Smooth muscle cell (in vitro differentiated cells): ENCODE data around the gene ARL14EP. TPM values are rescaled to one million over a fixed set of nuclear protein-coding genes. Genes with fewer than 3 reads are reported as not detected.

Source experiments
- DNase-seq: peaks from one replicate; lab custom pipeline; 2025; ENCODE audit not compliant: unreplicated experiment; lab: John Stamatoyannopoulos, UW
- H2AFZ ChIP-seq: fragments of 200-600 bp; sonication (generic); 2 replicates; pipeline ENCODE4 v1.6.0; 2016; ENCODE audit warnings: antibody characterized with exemption, low read depth, mild to moderate bottlenecking
- H3F3A ChIP-seq: fragments of 200-600 bp; sonication (generic); 2 replicates; pipeline ENCODE4 v1.6.0; 2017; ENCODE audit warnings: antibody characterized with exemption, low read depth
- H3K27ac ChIP-seq: fragments of 200-600 bp; sonication (generic); 2 replicates; pipeline ENCODE4 v1.5.1; 2016; ENCODE audit warnings: low read depth, mild to moderate bottlenecking
- H3K27me3 ChIP-seq: fragments of 200-600 bp; sonication (generic); 2 replicates; pipeline ENCODE4 v1.6.1; 2016; ENCODE audit warnings: low read depth, mild to moderate bottlenecking
- H3K36me3 ChIP-seq: fragments of 200-600 bp; sonication (generic); 2 replicates; pipeline ENCODE4 v1.5.1; 2016; ENCODE audit warnings: low read depth
- H3K4me1 ChIP-seq: fragments of 200-600 bp; sonication (generic); 2 replicates; pipeline ENCODE4 v1.5.1; 2016; ENCODE audit warnings: low read depth
- H3K4me2 ChIP-seq: fragments of 200-600 bp; sonication (generic); 2 replicates; pipeline ENCODE4 v1.6.0; 2016; ENCODE audit warnings: mild to moderate bottlenecking
- H3K4me3 ChIP-seq: fragments of 200-600 bp; sonication (generic); 2 replicates; pipeline ENCODE4 v1.5.1; 2016; ENCODE audit warnings: mild to moderate bottlenecking
- H3K79me2 ChIP-seq: fragments of 200-600 bp; sonication (generic); 2 replicates; pipeline ENCODE4 v1.6.0; 2016; ENCODE audit warnings: low read depth, mild to moderate bottlenecking
- H3K9ac ChIP-seq: fragments of 200-600 bp; sonication (generic); 2 replicates; pipeline ENCODE4 v1.6.0; 2016; ENCODE audit warnings: low read depth
- H3K9me3 ChIP-seq: fragments of 200-600 bp; sonication (generic); replicated peaks from 2 replicates; pipeline ENCODE4 v1.5.1; 2016; ENCODE audit warnings: low read depth
- H4K20me1 ChIP-seq: fragments of 200-600 bp; sonication (generic); 2 replicates; pipeline ENCODE4 v1.6.0; 2016; ENCODE audit warnings: low read depth
- WGBS: methylation state at CpG from one replicate; pipeline ENCODE4 v1.1.7; 2016; ENCODE audit warnings: low lambda C conversion rate; 5-methylcytosine and 5-hydroxymethylcytosine counted together
- polyA plus RNA-seq: library from polyadenylated mRNA; unstranded; fragments of >200 nt; fragmentation: Nextera tagmentation; extraction: Ambion mirVana; gene quantifications from 2 replicates; pipeline ENCODE4 v1.2.1, GENCODE V29; 2016
- total RNA-seq: library from RNA; depleted of rRNA; stranded (reverse); fragments of >200 nt; gene quantifications from 2 replicates; pipeline ENCODE4 v1.2.3, GENCODE V29; 2014
- TF ChIP-seq, protein P1 (sequence below): fragments of 200-600 bp; sonication (generic); IDR thresholded peaks from 2 replicates; pipeline ENCODE4 v1.5.1; 2017; ENCODE audit warnings: borderline replicate concordance, mild to moderate bottlenecking, antibody characterized with exemption; ENCODE audit not compliant: insufficient read depth, poor library complexity, severe bottlenecking

Gene ARL14EP
- total and polyA plus RNA-seq, 2 experiments from 2014 or later = 19.7 to 20.7 TPM

DNA sequence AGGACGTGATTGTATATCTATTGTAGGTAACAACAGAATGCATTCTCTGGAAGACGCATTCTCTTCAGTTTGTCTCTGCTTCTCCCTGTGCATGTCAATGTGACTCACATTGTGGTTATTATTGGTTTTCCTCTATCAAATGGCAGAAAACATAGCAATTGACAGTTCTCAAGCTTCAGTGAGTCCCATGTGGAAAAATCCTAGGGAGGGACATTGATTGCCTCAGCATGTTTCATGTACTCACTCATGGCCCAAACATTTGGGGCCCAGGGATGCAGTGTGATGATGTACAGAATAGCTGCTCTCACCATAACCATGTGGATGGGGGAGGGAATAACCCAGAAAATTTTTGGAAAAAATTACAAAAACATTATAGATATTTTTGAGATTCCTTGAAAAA is 9.3 kb upstream of the ARL14EP start:
- Histone ChIP-seq H3F3A (no peaks in the 10 kb centered on the region), H3K4me2 (no peak overlapping the region), H3K27ac (no peak overlapping the region), H3K4me1 (no peaks in the 10 kb centered on the region), H3K9me3 (no peaks in the 10 kb centered on the region), H2AFZ (no peak overlapping the region), H3K9ac (no peak overlapping the region), H3K79me2 (no peaks in the 10 kb centered on the region), H3K36me3 (no peaks in the 10 kb centered on the region), H4K20me1 (no peaks in the 10 kb centered on the region), H3K27me3 (peaks cover 23% of the 10 kb centered on the region), H3K4me3 (no peak overlapping the region)
- no peak for DNase-seq
- 81% methylated on average over 2 of the region's 2 CpGs for whole genome bisulfite sequencing
- TF ChIP-seq, protein P1, sequence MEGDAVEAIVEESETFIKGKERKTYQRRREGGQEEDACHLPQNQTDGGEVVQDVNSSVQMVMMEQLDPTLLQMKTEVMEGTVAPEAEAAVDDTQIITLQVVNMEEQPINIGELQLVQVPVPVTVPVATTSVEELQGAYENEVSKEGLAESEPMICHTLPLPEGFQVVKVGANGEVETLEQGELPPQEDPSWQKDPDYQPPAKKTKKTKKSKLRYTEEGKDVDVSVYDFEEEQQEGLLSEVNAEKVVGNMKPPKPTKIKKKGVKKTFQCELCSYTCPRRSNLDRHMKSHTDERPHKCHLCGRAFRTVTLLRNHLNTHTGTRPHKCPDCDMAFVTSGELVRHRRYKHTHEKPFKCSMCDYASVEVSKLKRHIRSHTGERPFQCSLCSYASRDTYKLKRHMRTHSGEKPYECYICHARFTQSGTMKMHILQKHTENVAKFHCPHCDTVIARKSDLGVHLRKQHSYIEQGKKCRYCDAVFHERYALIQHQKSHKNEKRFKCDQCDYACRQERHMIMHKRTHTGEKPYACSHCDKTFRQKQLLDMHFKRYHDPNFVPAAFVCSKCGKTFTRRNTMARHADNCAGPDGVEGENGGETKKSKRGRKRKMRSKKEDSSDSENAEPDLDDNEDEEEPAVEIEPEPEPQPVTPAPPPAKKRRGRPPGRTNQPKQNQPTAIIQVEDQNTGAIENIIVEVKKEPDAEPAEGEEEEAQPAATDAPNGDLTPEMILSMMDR = no peak

DNA sequence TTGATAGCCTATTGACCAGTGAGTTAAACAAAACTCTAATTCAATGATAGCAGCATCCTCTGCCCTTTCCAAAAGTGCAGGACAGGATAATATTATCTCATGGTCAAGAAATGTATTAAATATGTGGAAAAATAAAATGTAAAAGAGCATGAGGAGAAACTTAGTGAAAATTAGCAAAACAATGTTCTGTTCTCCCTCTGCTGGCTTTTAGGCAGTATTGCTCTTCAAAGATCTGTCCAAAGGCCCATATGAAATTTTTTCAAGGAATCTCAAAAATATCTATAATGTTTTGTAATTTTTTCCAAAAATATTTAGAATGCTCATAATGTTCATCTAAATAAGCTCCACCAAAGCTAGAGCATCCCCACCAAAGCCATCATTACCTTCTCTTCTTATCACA is 8.3 kb upstream of the ARL14EP start:
- TF ChIP-seq, protein P1 = peak; percentile 59
- Histone ChIP-seq H3K9me3 (no peaks in the 10 kb centered on the region), H3F3A (no peaks in the 10 kb centered on the region), H3K4me2 (no peak overlapping the region), H3K4me1 (no peaks in the 10 kb centered on the region), H3K4me3 (no peak overlapping the region), H4K20me1 (no peaks in the 10 kb centered on the region), H3K79me2 (no peaks in the 10 kb centered on the region), H3K36me3 (no peaks in the 10 kb centered on the region), H3K27me3 (peaks cover 23% of the 10 kb centered on the region), H2AFZ (no peak overlapping the region), H3K27ac (no peak overlapping the region), H3K9ac (no peak overlapping the region)
- no peak for DNase-seq

DNA sequence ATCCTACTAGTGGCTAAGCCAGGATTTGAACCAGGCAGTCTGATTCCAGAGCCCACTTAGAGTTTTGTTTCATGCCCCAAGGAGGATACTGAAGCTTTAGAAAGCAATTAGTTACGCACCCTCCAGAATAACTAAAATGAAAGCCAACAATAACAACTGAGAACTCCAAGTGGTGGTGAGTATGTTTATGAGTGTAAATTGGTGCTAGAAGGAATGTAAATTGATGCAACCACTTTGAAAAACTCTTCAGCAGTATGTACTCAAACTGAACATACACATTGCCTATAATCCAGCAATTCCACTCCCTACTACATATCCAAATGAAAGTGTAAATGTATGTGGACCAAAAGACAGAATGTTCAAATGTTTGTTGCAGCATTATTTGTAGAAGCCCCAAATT is 6.7 kb upstream of the ARL14EP start:
- H4K20me1 ChIP-seq = no peaks in the 10 kb centered on the region
- no peaks in the 10 kb centered on the region for H3K79me2 ChIP-seq
- H3K9me3 ChIP-seq = no peaks in the 10 kb centered on the region
- H2AFZ ChIP-seq = no peak overlapping the region
- no peak overlapping the region for H3K9ac ChIP-seq
- peaks cover 40% of the 10 kb centered on the region for H3K27me3 ChIP-seq
- no peak overlapping the region for H3K27ac ChIP-seq
- H3F3A ChIP-seq = no peaks in the 10 kb centered on the region
- H3K36me3 ChIP-seq = no peaks in the 10 kb centered on the region
- no peak for DNase-seq
- 89% methylated on average over 1 of the region's 1 CpG for WGBS
- H3K4me1 ChIP-seq = no peaks in the 10 kb centered on the region
- TF ChIP-seq, protein P1 = no peak
- no peak overlapping the region for H3K4me2 ChIP-seq
- no peak overlapping the region for H3K4me3 ChIP-seq

DNA sequence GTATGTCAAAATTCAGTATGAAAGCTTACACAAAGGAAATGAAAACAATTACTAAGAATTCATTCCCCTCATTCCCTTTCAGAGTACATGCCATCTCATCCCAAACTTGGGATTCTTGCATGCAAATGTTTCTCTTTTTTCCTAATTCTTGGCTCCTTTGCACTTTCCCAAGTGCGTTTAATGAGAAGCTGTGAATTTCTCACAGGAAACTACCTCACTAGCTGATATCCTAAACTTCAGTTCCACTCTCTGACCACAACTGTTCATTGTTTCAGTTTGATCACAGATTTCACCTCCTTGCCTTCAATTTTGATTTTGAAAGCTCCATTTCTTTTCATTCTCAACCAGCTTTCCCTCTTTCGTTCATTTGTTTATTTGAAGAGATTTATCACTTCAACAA is 5.9 kb upstream of the ARL14EP start:
- Histone ChIP-seq H3K4me3 (no peak overlapping the region), H3K27me3 (peaks cover 40% of the 10 kb centered on the region), H3K4me2 (no peak overlapping the region), H3F3A (no peaks in the 10 kb centered on the region), H3K36me3 (no peaks in the 10 kb centered on the region), H4K20me1 (no peaks in the 10 kb centered on the region), H3K4me1 (no peaks in the 10 kb centered on the region), H3K27ac (no peak overlapping the region), H3K9me3 (no peaks in the 10 kb centered on the region), H3K79me2 (no peaks in the 10 kb centered on the region), H2AFZ (no peak overlapping the region), H3K9ac (no peak overlapping the region)
- no peak for DNase-seq
- TF ChIP-seq, protein P1 = no peak
- 65% methylated on average over 2 of the region's 2 CpGs for WGBS
